T-helper 2 cell treated with Interferon-gamma antibody and Interleukin-4, amounts not matched to agents 100 ng/mL and 5 ng/mL, for 36 hours (primary cell): ENCODE data around the gene ZNF717. TPM values are rescaled to one million over a fixed set of nuclear protein-coding genes. Genes with fewer than 3 reads are reported as not detected.
"Not testable (repeated sequence)": the region's sequence is repeated elsewhere in the genome, so short reads cannot be mapped to it uniquely, and the experiment has no call there.

Experiments used
- intact Hi-C: fragments of 100-400 bp; cut with micrococcal nuclease; formaldehyde crosslinking; loops from one replicate; pipeline ENCODE4 v1.15.1; 2023
- total RNA-seq: library from RNA; stranded (reverse); gene quantifications from 2 replicates; pipeline ENCODE4 v1.2.3, GENCODE V29; 2022

Gene ZNF717
- 8.3 and 10.2 TPM in 2 replicates for total RNA-seq

GRCh38 chr3:75785081-75785755 lies at the start of gene ZNF717:
Gene ZNF717, minus strand, starts transcription at chr3:75785549. Its CDS starts 2,187 bp downstream, at chr3:75783362.
- intact Hi-C loops, result not testable (repeated sequence)

- intact Hi-C loops, result not testable (repeated sequence)
Observed at GRCh38 chr3:75831076-75831475, 45.7 kb upstream of the ZNF717 start.

- intact Hi-C loops, result not testable (repeated sequence)
Observed at GRCh38 chr3:75818019-75818418, 32.7 kb upstream of the ZNF717 start.

GRCh38 chr3:75816287-75817180 lies 31.2 kb upstream of the ZNF717 start:
- intact Hi-C loops, result not testable (repeated sequence)

GRCh38 chr3:75814797-75815196 lies 29.4 kb upstream of the ZNF717 start:
- intact Hi-C loops, result no loop called here

- intact Hi-C loops, result no loop called here
Observed at GRCh38 chr3:75782506-75782905, 2.8 kb downstream of the ZNF717 start.

- intact Hi-C loops, result no loop called here
Observed at GRCh38 chr3:75781079-75781745, 4.1 kb downstream of the ZNF717 start.

GRCh38 chr3:75777742-75778141 lies 7.6 kb downstream of the ZNF717 start:
- intact Hi-C loops, result not testable (repeated sequence)

- intact Hi-C loops, result not testable (repeated sequence)
Observed at GRCh38 chr3:75771631-75772030, 13.7 kb downstream of the ZNF717 start.

GRCh38 chr3:75768303-75769017 lies 16.9 kb downstream of the ZNF717 start:
- intact Hi-C loops, result no loop called here

GRCh38 chr3:75737831-75738493 lies 47.4 kb downstream of the ZNF717 start:
- intact Hi-C loops, result no loop called here

- intact Hi-C loops, result no loop called here
Observed at GRCh38 chr3:75727985-75728384, 57.4 kb downstream of the ZNF717 start.

- intact Hi-C loops, result no loop called here
Observed at GRCh38 chr3:75692061-75692460, 93.3 kb downstream of the ZNF717 start.

GRCh38 chr3:75687323-75687722 lies 98.0 kb downstream of the ZNF717 start:
- intact Hi-C loops, result no loop called here

Other genes with a start within 250 kb of the ZNF717 start
- gene FRG2C, start 121.2 kb downstream of the ZNF717 start, total RNA-seq, result not detected in 2 replicates